HepG2 (cell line): ENCODE measurements around the gene ASIC3. TPM values are rescaled to one million over a fixed set of nuclear protein-coding genes. Genes with fewer than 3 reads are reported as not detected.

ENCODE experiments used
- ARID4A ChIP-seq: sonication (generic); formaldehyde crosslinking; IDR thresholded peaks from 2 replicates; pipeline ENCODE4 v1.5.0; 2020; ENCODE audit warnings: mild to moderate bottlenecking, missing genetic modification reagents, borderline replicate concordance
- FOXJ3 ChIP-seq: sonication (generic); formaldehyde crosslinking; IDR thresholded peaks from 2 replicates; pipeline ENCODE4 v1.4.0; 2020; ENCODE audit warnings: missing genetic modification reagents, mild to moderate bottlenecking, borderline replicate concordance
- HNRNPLL ChIP-seq: fragments of 200-400 bp; formaldehyde crosslinking; IDR thresholded peaks from 2 replicates; pipeline ENCODE4 v1.6.1; 2017; ENCODE audit warnings: mild to moderate bottlenecking, low read depth, low read length; ENCODE audit not compliant: poor library complexity, severe bottlenecking
- IRF1 ChIP-seq: sonication (generic); formaldehyde crosslinking; IDR thresholded peaks from 2 replicates; pipeline ENCODE4 v1.4.0; 2020; ENCODE audit warnings: low read depth, mild to moderate bottlenecking, missing genetic modification reagents
- MXD1 ChIP-seq: sonication (generic); formaldehyde crosslinking; IDR thresholded peaks from 2 replicates; pipeline ENCODE4 v1.4.0; 2020; ENCODE audit warnings: mild to moderate bottlenecking, missing genetic modification reagents
- NFIC ChIP-seq: IDR thresholded peaks from 2 replicates; pipeline ENCODE4 v1.6.1; 2012; ENCODE audit warnings: mild to moderate bottlenecking, low read length, inconsistent platforms
- NFKBIZ ChIP-seq: IDR thresholded peaks from 2 replicates; pipeline ENCODE4 v1.6.1; 2018; ENCODE audit warnings: missing genetic modification reagents, missing compliant biosample characterization
- PCBP1 ChIP-seq: fragments of 200-400 bp; formaldehyde crosslinking; IDR thresholded peaks from 2 replicates; pipeline ENCODE4 v1.6.1; 2017; ENCODE audit warnings: mild to moderate bottlenecking, low read depth, low read length, borderline replicate concordance
- PRDM15 ChIP-seq: sonication (generic); formaldehyde crosslinking; IDR thresholded peaks from 2 replicates; pipeline ENCODE4 v1.4.0; 2020; ENCODE audit warnings: missing genetic modification reagents
- ZKSCAN5 ChIP-seq: sonication (generic); formaldehyde crosslinking; IDR thresholded peaks from 2 replicates; pipeline ENCODE4 v1.5.1; 2020; ENCODE audit warnings: mild to moderate bottlenecking, missing genetic modification reagents
- ZNF574 ChIP-seq: sonication (generic); formaldehyde crosslinking; IDR thresholded peaks from 2 replicates; pipeline ENCODE4 v1.4.0; 2020; ENCODE audit warnings: missing genetic modification reagents
- ZNF614 ChIP-seq: IDR thresholded peaks from 2 replicates; pipeline ENCODE4 v1.6.1; 2018; ENCODE audit warnings: missing biosample characterization, missing genetic modification reagents, inconsistent platforms, borderline replicate concordance
- ZNF761 ChIP-seq: sonication (generic); formaldehyde crosslinking; conservative IDR thresholded peaks from 2 replicates; pipeline ENCODE4 v1.4.0; 2020; ENCODE audit warnings: mild to moderate bottlenecking, missing genetic modification reagents
- polyA plus RNA-seq, 8 experiments: library from polyadenylated mRNA; depleted of rRNA in 3 of 8; stranded (reverse) in 7 of 8; unstranded in 1 of 8; fragments of >200 nt; fragmentation: Illumina TruSeq in 4 of 8; extraction: Trizol in 4 of 8; gene quantifications; 2 replicates each; pipeline versions ENCODE4 v1.2.1 to v1.2.3, GENCODE V29; 2011 to 2016; ENCODE audit warnings: low read depth in 4 of 8, missing spikeins in 1 of 8, mixed read lengths in 1 of 8; ENCODE audit not compliant: insufficient read depth in 1 of 8
- total RNA-seq, 5 experiments: library from RNA; depleted of rRNA; stranded (reverse); fragments of >200 nt; fragmentation: Illumina TruSeq; extraction: Trizol; gene quantifications; 2 replicates each; pipeline ENCODE4 v1.2.3, GENCODE V29; 2016; ENCODE audit warnings: low read depth in 1 of 5

Gene ASIC3
- total and polyA plus RNA-seq, 2 of the 13 experiments (the other 11 are each of a cell fraction or from before 2014, with no cell fraction given), result 0.51 TPM; not detected in 1

GRCh38 chr7:151008511-151009323 is 39.6 kb upstream of the ASIC3 start (continued):
- TF ChIP-seq ARID4A, result peak; percentile 51; the same call in 1 of the 2 replicates
- no peak for TF ChIP-seq MXD1 (CRISPR knock-in tag)
- TF ChIP-seq NFIC, result no peak
- no peak for TF ChIP-seq FOXJ3
- TF ChIP-seq NFKBIZ (CRISPR knock-in tag), result 0 out of 2 replicates have a peak, but pooled peaks have one; percentile 10
- no peak for TF ChIP-seq HNRNPLL
- 0 out of 2 replicates have a peak, but pooled peaks have one; percentile 47 for TF ChIP-seq ZNF761 (CRISPR knock-in tag)
- TF ChIP-seq PCBP1, result 0 out of 2 replicates have a peak, but pooled peaks have one; percentile 49
- TF ChIP-seq ZKSCAN5 (CRISPR knock-in tag), result no peak
- TF ChIP-seq PRDM15, result no peak; the same call in 1 of the 2 replicates
- TF ChIP-seq ZNF574 (CRISPR knock-in tag), result peak; percentile 99
- TF ChIP-seq IRF1, result no peak
- peak; percentile 23; the same call in 1 of the 2 replicates for TF ChIP-seq ZNF614
